HEK293T (cell line): ENCODE data around the gene UGCG.

Source experiments
- ARNT ChIP-seq: fragments of 450-650 bp; IDR thresholded peaks from 2 replicates; pipeline ENCODE4 v1.6.1; 2017; ENCODE audit warnings: mild to moderate bottlenecking
- BHLHE40 ChIP-seq: fragments of 450-650 bp; IDR thresholded peaks from 2 replicates; pipeline ENCODE4 v1.6.1; 2016; ENCODE audit warnings: mild to moderate bottlenecking, moderate library complexity, borderline replicate concordance
- CTBP1 ChIP-seq: fragments of 450-650 bp; IDR thresholded peaks from 2 replicates; pipeline ENCODE4 v1.6.1; 2016; ENCODE audit warnings: borderline replicate concordance
- ELF4 ChIP-seq: fragments of 450-650 bp; IDR thresholded peaks from 2 replicates; pipeline ENCODE4 v1.6.1; 2017; ENCODE audit warnings: antibody characterized with exemption
- FOXA1 ChIP-seq: fragments of 450-650 bp; IDR thresholded peaks from 2 replicates; pipeline ENCODE4 v1.6.1; 2016; ENCODE audit warnings: mild to moderate bottlenecking
- FOXK2 ChIP-seq: fragments of 450-650 bp; IDR thresholded peaks from 2 replicates; pipeline ENCODE4 v1.6.1; 2016; ENCODE audit warnings: mild to moderate bottlenecking
- FOXM1 ChIP-seq: fragments of 450-650 bp; IDR thresholded peaks from 2 replicates; pipeline ENCODE4 v1.6.1; 2017; ENCODE audit warnings: mild to moderate bottlenecking, borderline replicate concordance
- L3MBTL2 ChIP-seq: fragments of 450-650 bp; conservative IDR thresholded peaks from 2 replicates; pipeline ENCODE4 v1.6.1; 2016; ENCODE audit warnings: mild to moderate bottlenecking
- NFRKB ChIP-seq: fragments of 450-650 bp; IDR thresholded peaks from 2 replicates; pipeline ENCODE4 v1.6.1; 2016; ENCODE audit warnings: mild to moderate bottlenecking, moderate library complexity
- SP1 ChIP-seq: fragments of 450-650 bp; IDR thresholded peaks from 2 replicates; pipeline ENCODE4 v1.6.1; 2017
- SUZ12 ChIP-seq: fragments of 450-650 bp; IDR thresholded peaks from 2 replicates; pipeline ENCODE4 v1.6.1; 2016; ENCODE audit warnings: mild to moderate bottlenecking
- TARDBP ChIP-seq: fragments of 450-650 bp; IDR thresholded peaks from 2 replicates; pipeline ENCODE4 v1.6.1; 2016
- ZNF384 ChIP-seq: fragments of 450-650 bp; IDR thresholded peaks from 2 replicates; pipeline ENCODE4 v1.6.1; 2016
- TF ChIP-seq, protein P1 (sequence below): fragments of 450-650 bp; IDR thresholded peaks from 2 replicates; pipeline ENCODE4 v1.6.1; 2016

DNA sequence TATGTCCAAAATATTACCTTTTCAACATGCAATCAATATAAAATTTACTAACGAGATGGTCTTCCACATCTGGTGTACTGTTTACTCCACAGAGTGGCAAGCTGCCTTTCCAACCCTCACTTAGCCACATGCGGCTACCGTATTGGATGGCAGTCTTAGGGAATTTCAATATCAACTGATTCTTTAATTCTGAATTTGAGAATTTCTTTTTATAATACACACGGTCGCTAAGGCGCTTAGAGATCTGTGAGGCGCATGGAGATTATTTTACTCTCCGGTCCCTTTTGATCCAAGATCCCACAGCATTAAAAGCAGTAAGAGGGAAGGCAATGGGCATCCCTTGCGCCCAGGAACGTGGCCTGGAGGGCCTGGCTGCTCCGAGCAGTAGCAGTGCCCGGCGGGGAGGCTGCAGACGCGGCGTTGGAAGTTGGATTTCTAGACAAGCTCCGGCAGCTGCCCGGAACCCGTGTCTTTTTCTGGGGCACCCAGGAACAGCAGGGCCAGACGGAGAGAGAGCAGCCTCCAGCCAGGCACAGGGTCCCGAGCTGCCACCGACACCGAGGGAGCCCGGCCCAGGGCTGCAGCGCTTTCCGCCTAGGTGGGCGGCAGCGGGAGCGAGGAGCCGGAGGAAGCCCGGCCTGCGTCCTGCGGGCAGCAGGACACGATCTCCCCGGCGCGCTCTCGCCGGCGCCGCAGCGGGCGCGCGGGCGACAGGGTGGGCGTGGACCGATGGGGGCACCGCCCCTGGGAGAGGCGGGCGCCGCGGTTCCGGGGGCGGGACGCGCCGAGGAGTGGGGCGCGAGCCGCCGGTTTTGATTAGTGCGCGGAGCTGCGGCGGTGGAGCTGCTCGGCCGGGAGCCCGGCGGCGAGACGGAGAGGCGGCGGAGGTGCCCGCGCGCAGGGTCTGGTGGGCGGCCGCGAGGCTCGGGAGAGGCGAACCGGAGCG, at the start of gene UGCG:
- no peak for TF ChIP-seq SUZ12
- TF ChIP-seq FOXA1, result no peak
- no peak for TF ChIP-seq L3MBTL2
- TF ChIP-seq ARNT, result no peak
- no peak for TF ChIP-seq ZNF384
- no peak for TF ChIP-seq ELF4
- no peak for TF ChIP-seq FOXK2
- no peak for TF ChIP-seq SP1
- no peak for TF ChIP-seq TARDBP
- TF ChIP-seq CTBP1, result no peak
- TF ChIP-seq FOXM1, result no peak
- TF ChIP-seq BHLHE40, result no peak
- TF ChIP-seq, protein P1, sequence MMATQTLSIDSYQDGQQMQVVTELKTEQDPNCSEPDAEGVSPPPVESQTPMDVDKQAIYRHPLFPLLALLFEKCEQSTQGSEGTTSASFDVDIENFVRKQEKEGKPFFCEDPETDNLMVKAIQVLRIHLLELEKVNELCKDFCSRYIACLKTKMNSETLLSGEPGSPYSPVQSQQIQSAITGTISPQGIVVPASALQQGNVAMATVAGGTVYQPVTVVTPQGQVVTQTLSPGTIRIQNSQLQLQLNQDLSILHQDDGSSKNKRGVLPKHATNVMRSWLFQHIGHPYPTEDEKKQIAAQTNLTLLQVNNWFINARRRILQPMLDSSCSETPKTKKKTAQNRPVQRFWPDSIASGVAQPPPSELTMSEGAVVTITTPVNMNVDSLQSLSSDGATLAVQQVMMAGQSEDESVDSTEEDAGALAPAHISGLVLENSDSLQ, result no peak
- no peak for TF ChIP-seq NFRKB
